ENCODE data around the gene ZNF708.

GRCh38 chr19:21328885-21329605 is at the start of gene ZNF708:
- TF ChIP-seq, protein P1, sequence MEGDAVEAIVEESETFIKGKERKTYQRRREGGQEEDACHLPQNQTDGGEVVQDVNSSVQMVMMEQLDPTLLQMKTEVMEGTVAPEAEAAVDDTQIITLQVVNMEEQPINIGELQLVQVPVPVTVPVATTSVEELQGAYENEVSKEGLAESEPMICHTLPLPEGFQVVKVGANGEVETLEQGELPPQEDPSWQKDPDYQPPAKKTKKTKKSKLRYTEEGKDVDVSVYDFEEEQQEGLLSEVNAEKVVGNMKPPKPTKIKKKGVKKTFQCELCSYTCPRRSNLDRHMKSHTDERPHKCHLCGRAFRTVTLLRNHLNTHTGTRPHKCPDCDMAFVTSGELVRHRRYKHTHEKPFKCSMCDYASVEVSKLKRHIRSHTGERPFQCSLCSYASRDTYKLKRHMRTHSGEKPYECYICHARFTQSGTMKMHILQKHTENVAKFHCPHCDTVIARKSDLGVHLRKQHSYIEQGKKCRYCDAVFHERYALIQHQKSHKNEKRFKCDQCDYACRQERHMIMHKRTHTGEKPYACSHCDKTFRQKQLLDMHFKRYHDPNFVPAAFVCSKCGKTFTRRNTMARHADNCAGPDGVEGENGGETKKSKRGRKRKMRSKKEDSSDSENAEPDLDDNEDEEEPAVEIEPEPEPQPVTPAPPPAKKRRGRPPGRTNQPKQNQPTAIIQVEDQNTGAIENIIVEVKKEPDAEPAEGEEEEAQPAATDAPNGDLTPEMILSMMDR (IDR thresholded peaks at IDR 0.05; ENCODE audit: low read depth, low read length) = no peak
- no peak for TF ChIP-seq EZH2phosphoT487 (IDR thresholded peaks at IDR 0.05; ENCODE audit: low read depth)
